Astrocyte of the spinal cord (primary cell): ENCODE data around the gene LMBR1L.
"Not testable (repeated sequence)": the region's sequence is repeated elsewhere in the genome, so short reads cannot be mapped to it uniquely, and the experiment has no call there.

Experiments
- DNase-seq: peaks from one replicate; pipeline ENCODE4 v3.0.0; 2011; ENCODE audit warnings: low read depth, low spot score
- H3K4me3 ChIP-seq: 2 replicates; pipeline ENCODE4 v1.5.1; 2011; ENCODE audit warnings: low read depth, mild to moderate bottlenecking, low read length, moderate library complexity
- in situ Hi-C: cut with HindIII; loops from 2 replicates; pipeline ENCODE4 v1.10.0; 2017; ENCODE audit warnings: low sequenced_read_pairs
- TF ChIP-seq, protein P1 (sequence below): IDR thresholded peaks from 2 replicates; pipeline ENCODE4 v1.5.1; 2012; ENCODE audit warnings: low read depth, mild to moderate bottlenecking, low read length, inconsistent platforms

LMBR1L gene

GRCh38 chr12:49138999-49139398 lies 28.4 kb upstream of the LMBR1L start:
- H3K4me3 ChIP-seq: no peak overlapping the region
- DNase-seq: no peak
- in situ Hi-C loops: no loop called here
- TF ChIP-seq, protein P1, sequence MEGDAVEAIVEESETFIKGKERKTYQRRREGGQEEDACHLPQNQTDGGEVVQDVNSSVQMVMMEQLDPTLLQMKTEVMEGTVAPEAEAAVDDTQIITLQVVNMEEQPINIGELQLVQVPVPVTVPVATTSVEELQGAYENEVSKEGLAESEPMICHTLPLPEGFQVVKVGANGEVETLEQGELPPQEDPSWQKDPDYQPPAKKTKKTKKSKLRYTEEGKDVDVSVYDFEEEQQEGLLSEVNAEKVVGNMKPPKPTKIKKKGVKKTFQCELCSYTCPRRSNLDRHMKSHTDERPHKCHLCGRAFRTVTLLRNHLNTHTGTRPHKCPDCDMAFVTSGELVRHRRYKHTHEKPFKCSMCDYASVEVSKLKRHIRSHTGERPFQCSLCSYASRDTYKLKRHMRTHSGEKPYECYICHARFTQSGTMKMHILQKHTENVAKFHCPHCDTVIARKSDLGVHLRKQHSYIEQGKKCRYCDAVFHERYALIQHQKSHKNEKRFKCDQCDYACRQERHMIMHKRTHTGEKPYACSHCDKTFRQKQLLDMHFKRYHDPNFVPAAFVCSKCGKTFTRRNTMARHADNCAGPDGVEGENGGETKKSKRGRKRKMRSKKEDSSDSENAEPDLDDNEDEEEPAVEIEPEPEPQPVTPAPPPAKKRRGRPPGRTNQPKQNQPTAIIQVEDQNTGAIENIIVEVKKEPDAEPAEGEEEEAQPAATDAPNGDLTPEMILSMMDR: no peak

- in situ Hi-C loops: no loop called here
Measured at GRCh38 chr12:49138587-49138986, 27.9 kb upstream of the LMBR1L start.

DNA sequence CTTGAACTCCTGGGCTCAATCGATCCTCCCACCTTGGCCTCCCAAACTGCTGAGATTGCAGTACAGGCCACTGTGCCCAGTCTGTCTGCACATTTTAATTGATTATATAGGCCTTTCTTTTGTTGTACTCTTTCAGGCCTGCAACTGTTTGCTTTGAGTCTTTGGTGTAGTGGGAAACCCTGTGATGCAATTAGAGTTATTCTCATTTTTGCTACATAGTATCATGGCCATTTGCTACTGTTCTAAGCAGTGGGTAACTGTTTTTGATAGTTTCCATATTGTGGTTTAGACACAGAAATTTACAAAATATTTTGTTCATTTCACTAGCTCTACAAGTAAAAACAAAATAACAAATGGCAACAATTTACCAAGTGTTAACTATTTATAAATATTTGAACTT lies 26.8 kb upstream of the LMBR1L start:
- no peak overlapping the region for H3K4me3 ChIP-seq
- TF ChIP-seq, protein P1: no peak
- in situ Hi-C loops: no loop called here
- DNase-seq: no peak

More at GRCh38 chr12:49138587-49138986, 27.9 kb upstream of the LMBR1L start:
- no peak for DNase-seq
- TF ChIP-seq, protein P1: no peak
- no peak overlapping the region for H3K4me3 ChIP-seq

GRCh38 chr12:49136997-49137396 lies 26.4 kb upstream of the LMBR1L start:
- in situ Hi-C loops, H3K4me3 ChIP-seq, DNase-seq: not testable (repeated sequence)

- H3K4me3 ChIP-seq: no peak overlapping the region
- DNase-seq: no peak
- in situ Hi-C loops: no loop called here
- TF ChIP-seq, protein P1: no peak
Measured at GRCh38 chr12:49133590-49133989, 22.9 kb upstream of the LMBR1L start.

GRCh38 chr12:49133014-49133413 lies 22.4 kb upstream of the LMBR1L start:
- H3K4me3 ChIP-seq: no peak overlapping the region
- no peak for DNase-seq
- TF ChIP-seq, protein P1: no peak
- in situ Hi-C loops: no loop called here

DNA sequence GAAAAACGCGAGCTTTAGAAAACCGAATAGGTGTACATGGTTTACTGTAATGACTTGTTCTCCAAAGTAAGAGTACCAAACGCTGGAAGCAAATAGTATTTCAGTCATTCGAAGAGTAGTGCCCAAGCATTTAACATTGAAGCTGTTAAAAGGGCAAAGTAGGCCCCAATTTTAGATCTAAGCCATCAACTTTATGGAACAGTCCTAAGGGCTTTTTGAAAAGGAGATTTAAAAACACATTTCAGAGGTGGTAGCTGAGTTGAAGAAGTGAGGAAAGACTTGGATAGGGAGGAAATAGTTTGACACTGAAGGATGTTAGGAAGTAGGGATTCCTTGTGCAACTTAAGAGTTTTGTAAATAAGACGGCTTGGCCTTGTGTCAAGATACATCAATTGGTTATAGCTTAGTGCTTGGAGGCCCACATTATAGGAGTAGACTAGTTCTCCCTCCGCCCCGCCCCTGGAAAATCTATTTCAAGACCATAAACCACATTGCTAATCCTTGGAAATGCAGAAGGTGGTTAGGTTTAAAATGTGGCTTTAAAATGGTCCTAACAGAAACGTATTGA lies 21.3 kb upstream of the LMBR1L start:
- in situ Hi-C loops: no loop called here
- peak overlapping the region; percentile 46 for H3K4me3 ChIP-seq
- peak; percentile 52 for DNase-seq
- TF ChIP-seq, protein P1: no peak
